Activated CD4-positive, CD25-positive, alpha-beta regulatory T cell (primary cell): ENCODE measurements around the gene EDC4.
"Not testable (repeated sequence)": the region's sequence is repeated elsewhere in the genome, so short reads cannot be mapped to it uniquely, and the experiment has no call there.

Experiments
- DNase-seq, 4 experiments: peaks; one replicate each; lab custom pipeline; 2025; lab: John Stamatoyannopoulos, UW

The EDC4 gene

GRCh38 chr16:67909056-67909742 lies 36.3 kb downstream of the EDC4 start:
- no peak for DNase-seq

DNA sequence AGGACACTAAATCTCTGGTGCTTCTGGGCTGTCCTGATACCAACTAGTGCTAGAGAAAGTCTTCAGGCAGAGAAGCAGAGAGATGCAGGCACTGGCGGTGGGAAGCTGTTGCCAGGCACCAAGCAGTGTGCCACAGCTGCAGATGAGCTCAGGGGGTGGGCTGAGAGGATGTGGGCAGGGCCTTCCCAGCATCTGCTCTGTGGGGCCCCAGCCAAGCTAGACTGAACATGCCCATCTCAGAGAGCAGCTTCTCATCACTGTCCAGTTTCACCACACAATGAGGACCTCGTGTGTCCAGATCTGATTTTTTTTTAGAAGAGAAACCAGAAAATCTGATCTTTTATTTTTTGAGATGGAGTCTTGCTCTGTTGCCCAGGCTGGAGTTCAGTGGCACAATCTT lies 37.3 kb downstream of the EDC4 start:
- DNase-seq = no peak

DNA sequence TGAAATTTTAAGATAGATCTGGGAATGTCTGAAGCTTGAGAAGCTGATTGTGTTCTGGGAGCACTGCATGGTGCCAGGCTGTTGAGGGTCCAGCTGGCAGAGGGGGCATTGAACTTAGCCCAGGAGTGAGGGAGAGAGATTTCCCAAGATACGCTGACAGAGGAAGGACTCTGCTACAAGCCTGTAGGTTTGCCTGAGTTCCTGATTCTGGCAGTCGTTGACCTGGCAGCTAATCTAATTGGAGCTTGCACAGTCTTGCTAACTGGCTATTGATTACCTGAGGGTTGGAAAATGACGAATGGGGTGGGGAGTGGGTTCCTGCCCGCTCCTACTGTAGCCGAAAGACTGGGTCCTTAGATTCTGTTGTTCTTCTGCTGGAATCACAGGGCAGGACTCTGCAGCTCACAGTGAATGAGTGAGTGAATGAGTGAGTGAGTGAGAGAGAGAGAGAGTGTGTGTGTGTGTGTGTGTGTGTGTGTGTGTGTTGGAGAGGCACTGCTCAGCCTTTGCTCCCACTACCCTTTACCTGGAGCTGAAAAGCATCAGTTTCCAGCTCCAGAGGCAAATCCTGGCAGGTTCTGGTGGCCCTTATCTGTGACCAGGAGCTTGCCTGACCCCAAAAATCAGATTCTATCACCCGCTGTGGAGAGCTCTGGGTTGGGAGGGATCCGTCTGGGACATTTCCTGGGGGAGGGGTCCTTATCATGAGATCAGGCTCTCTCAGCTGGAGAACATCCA lies 42.1 kb downstream of the EDC4 start:
- DNase-seq = no peak

DNA sequence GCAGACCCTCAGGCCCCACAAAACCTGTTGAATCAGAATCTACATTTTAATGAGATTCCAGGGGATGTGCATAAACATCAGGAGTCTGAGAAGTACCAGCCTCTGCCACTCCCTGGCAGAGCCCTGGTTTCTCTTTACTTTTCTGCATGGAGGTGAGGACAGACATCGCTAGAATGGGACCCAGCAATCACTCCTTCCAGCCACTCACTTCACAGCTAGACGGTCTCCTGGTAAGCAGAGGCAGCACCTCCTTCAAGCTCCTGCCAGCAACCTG lies 42.6 kb downstream of the EDC4 start:
- DNase-seq = not testable (repeated sequence)

DNA sequence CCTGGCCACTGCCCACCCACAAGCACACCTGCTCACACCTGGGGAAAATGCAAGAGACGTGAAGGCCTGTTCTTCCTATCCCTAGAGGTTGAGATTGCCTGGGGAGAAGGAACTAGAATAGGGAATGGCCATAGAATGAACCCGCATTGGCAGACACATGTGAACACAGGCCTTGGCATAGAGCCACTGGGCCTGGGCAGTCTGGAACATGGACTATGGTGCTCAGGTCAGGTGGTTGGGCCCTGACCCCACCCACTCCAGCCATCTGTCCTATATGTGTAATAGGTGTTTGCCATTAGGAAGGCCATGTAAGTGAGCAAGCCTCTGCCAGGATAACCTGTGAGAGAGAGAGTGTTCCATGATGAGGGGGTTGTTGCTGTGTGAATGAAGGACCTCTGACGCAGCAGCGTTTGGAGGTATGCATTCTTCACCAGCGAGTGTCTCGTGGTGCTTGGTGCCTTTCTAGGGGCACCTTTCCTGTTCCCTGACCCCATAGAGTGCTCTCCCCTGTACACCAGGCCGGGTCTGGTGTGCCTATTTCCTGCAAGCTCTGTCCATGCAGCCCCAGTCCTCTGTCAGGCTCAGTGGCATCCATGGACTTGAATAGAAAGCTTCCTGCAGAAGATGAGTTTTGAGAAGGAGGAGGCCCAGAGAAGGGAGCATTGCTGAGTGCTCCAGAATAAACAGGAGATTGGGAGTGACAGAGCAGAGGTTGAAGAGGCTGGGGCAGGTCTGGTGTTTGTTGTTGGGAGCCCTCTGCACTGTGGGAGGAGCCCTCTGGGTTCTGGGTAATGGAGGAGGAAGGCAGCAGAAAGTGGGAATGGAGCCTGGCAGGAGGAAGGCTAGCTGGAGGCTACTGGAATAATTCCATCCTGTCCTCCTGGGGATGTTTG lies 43.2 kb downstream of the EDC4 start:
- no peak for DNase-seq

DNA sequence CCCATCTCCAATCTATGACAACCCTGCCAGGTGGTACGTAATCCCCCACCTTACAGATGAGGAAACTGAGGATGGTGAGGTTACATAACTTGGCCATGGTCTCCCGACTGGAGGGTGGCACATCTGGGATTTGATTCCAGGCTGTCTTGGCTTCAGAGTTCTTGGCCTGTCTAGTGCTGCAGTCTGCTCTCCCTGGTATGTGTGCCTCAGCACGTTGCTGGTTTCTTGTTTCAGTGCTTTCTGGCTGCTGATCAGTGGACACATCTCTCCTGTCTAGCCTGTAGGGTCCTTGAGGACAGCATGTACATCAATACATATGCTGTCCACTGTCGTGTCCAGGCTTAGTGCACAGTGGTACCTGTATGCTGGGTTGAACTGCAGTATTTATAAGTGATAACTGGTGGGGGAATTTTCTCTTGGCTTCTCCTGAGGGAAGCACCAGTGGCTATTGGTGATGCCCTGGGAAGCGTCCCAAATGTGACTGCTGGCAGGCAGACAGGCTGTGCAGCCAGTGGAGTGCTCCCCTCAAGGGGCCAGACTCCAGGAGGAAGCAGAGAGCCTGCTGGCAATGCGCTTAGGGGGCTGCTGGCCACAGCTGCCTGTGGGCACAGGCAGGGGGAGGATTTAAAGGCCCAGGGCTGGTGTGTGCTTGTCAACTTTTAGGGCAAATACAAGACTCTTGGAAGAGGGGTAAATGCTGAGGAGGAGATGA lies 44.4 kb downstream of the EDC4 start:
- DNase-seq = no peak

GRCh38 chr16:67917852-67918236 lies 45.0 kb downstream of the EDC4 start:
- DNase-seq = no peak

DNA sequence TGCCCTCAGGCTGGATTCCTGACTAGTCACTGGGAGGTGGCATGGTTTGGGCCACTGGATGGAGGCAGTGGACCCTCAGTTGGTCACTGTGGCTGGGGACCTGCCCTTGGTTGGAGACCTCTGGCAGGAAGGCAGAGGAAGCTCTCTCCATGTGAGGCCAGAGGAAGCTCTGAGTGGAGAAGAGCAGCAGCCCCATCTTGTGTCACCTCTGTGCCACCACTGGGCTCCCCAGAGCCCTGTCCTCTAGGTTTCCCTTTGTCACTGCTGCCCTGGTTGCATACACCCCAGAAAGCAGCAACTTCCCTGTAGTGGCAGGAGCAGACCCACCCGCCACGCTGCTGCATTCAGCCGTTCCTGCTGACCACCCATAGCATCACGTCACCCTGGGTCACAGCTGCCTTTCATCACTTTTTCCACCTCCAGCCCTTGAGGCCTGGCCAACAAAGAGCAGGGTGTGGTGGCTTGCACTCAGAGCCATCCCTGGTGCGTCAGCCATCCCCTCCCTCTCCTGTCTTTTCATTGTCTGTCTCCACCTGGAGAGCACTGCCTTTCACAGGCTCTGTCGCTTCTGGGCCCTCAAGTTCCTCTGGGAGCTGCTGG lies 46.9 kb downstream of the EDC4 start:
- DNase-seq = no peak

- no peak for DNase-seq
Measured at GRCh38 chr16:67922221-67922620, 49.4 kb downstream of the EDC4 start.

GRCh38 chr16:67922740-67923139 lies 49.9 kb downstream of the EDC4 start:
- no peak for DNase-seq

- DNase-seq = no peak
Measured at GRCh38 chr16:67923414-67924116, 50.7 kb downstream of the EDC4 start.

- no peak for DNase-seq
Measured at GRCh38 chr16:67924140-67924906, 51.5 kb downstream of the EDC4 start.

GRCh38 chr16:67926181-67926750 lies 53.4 kb downstream of the EDC4 start:
- DNase-seq = no peak

DNA sequence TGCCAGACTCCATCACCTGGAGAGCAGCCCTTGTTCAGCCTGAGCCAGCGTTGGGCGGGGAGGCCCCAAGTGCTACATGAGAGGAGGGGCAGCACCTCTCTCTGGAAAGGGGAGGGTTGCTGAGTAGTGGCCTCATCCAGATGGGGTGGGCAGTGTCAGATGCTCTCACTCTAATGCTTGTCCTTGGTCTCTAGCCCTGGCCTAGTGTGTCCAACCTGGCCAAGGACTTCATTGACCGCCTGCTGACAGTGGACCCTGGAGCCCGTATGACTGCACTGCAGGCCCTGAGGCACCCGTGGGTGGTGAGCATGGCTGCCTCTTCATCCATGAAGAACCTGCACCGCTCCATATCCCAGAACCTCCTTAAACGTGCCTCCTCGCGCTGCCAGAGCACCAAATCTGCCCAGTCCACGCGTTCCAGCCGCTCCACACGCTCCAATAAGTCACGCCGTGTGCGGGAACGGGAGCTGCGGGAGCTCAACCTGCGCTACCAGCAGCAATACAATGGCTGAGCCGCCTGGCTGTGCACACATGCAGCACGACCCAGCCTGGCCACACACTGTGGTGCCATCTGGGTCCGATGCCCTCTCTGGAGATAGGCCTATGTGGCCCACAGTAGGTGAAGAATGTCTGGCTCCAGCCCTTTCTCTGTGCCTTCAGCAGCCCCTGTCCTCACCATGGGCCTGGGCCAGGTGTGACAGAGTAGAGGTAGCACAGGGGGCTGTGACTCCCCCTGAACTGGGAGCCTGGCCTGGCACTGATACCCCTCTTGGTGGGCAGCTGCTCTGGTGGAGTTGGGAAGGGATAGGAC lies 54.5 kb downstream of the EDC4 start:
- DNase-seq = no peak

DNA sequence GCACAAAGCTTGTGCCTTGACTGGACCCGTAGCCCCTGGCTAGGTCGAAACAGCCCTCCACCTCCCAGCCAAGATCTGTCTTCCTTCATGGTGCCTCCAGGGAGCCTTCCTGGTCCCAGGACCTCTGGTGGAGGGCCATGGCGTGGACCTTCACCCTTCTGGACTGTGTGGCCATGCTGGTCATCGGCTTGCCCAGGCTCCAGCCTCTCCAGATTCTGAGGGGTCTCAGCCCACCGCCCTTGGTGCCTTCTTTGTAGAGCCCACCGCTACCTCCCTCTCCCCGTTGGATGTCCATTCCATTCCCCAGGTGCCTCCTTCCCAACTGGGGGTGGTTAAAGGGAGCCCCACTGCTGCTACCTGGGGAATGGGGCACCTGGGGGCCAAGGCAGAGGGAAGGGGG lies 55.3 kb downstream of the EDC4 start:
- no peak for DNase-seq

- peak; percentile 52 to 60 (median 56) for DNase-seq
Measured at GRCh38 chr16:67928561-67929364, 55.9 kb downstream of the EDC4 start.

DNA sequence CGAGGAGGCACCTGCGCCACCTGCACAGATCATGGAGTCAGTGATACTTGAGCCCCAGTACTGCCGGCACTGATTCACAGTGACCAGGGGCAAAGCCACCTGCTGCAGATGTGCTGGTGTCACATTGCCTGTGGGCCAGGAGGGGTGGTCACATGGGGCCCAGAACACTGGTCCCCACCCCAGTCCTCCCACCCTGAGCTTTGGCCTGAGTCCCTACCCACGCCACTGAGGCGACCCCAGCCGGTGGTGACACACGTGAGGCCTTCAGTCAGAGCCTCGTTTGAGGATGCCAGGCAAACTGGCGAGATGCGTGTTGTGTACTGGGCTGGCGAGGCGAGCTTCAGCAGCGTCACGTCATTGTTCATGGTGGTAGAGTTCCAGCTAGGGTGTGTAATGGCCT lies 57.3 kb downstream of the EDC4 start:
- DNase-seq = no peak

GRCh38 chr16:67930678-67931211 lies 57.9 kb downstream of the EDC4 start:
- DNase-seq = no peak
